RWPE2 (cell line): Measurements from ENCODE around the gene KATNAL2.

ENCODE experiments used
- ATAC-seq: fragments of 200-7000 bp; cut with Tn5 transposase; 3 replicates; pipeline ENCODE4 v1.9.1; 2021; ENCODE audit warnings: low read depth
- DNase-seq: peaks from one replicate; pipeline ENCODE4 v3.0.0-alpha.2; 2020; ENCODE audit warnings: low spot score
- H3K27ac ChIP-seq: fragments of 450-650 bp; 2 replicates; pipeline ENCODE4 v1.5.1; 2017; ENCODE audit warnings: mild to moderate bottlenecking; ENCODE audit not compliant: poor library complexity, severe bottlenecking
- H3K27me3 ChIP-seq: fragments of 250-450 bp; sonication (Bioruptor Pico); 2 replicates; pipeline ENCODE4 v1.5.1; 2021; ENCODE audit warnings: mild to moderate bottlenecking, moderate library complexity; ENCODE audit not compliant: insufficient read depth, poor library complexity, severe bottlenecking
- H3K36me3 ChIP-seq: fragments of 250-450 bp; sonication (Bioruptor Pico); 2 replicates; pipeline ENCODE4 v1.5.1; 2020; ENCODE audit warnings: low read depth, mild to moderate bottlenecking, moderate library complexity
- H3K4me1 ChIP-seq: fragments of 250-450 bp; sonication (Bioruptor Pico); 2 replicates; pipeline ENCODE4 v1.5.1; 2021; ENCODE audit warnings: mild to moderate bottlenecking, moderate library complexity; ENCODE audit not compliant: insufficient read depth, poor library complexity, severe bottlenecking
- H3K4me3 ChIP-seq: fragments of 250-450 bp; sonication (Bioruptor Pico); 2 replicates; pipeline ENCODE4 v1.5.1; 2021; ENCODE audit warnings: mild to moderate bottlenecking, moderate library complexity; ENCODE audit not compliant: severe bottlenecking
- H3K9me3 ChIP-seq: fragments of 250-450 bp; sonication (Bioruptor Pico); 2 replicates; pipeline ENCODE4 v1.5.1; 2021; ENCODE audit warnings: mild to moderate bottlenecking, moderate library complexity; ENCODE audit not compliant: severe bottlenecking
- TF ChIP-seq, protein P1 (sequence below): fragments of 450-650 bp; IDR thresholded peaks from one replicate; pipeline ENCODE4 v1.5.1; 2017; ENCODE audit warnings: mild to moderate bottlenecking, moderate library complexity; ENCODE audit not compliant: poor library complexity, severe bottlenecking

The KATNAL2 gene

DNA sequence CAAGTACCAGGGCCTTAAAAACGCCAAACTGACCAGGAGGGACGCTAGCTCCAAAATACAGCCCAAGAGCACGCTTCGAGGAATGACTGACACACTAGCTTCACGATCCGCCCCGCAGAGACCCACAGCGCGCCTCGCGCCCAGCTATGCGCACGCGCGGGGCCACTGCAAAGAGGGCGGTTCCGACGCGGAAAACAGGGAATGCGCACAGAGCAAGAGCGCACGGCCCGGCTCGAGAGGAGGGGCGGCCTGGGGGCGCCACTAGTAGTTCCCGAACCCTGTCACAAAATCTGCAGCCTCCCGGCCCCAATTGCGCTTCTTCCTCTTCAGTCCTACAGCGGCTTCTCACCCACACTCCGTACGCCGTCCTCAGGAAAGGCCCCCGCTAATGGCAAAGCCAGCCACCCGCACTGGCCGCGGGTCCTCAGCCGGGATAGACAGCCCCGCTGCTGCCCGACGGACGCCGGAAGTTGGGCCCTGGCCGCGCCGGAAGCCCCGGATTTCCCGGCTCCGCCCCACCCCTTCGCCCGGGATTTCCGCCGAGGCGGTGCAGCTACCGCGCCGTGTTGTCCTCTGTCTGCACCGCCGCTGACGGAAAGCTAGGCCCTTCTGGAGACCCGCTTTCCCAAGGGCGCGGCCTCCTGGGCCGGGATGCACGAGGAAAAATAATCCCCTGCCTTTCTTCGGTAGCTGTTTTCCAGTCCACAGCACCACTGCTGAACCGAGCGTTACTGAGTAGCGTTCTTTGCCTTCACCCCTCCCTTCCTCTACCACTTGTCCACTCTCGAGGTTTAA, 232.8 kb downstream of the KATNAL2 start, which contains the start of gene HDHD2:
Gene HDHD2, minus strand, starts transcription at position 472 of the 795 bp plus-strand sequence. CDS start 14,061 bp downstream, outside the sequence.
- Histone ChIP-seq H3K4me3 (peak within 1 kb of the TSS; percentile 56), H3K36me3 (peaks cover 4% of the 10 kb centered on the region), H3K27me3 (no peaks in the 10 kb centered on the region), H3K4me1 (peaks cover 4% of the 10 kb centered on the region), H3K9me3 (no peaks in the 10 kb centered on the region), H3K27ac (peak within 1 kb of the TSS; percentile 55)
- DNase-seq (peak; percentile 77), ATAC-seq (peak; percentile 92)
- TF ChIP-seq, protein P1, sequence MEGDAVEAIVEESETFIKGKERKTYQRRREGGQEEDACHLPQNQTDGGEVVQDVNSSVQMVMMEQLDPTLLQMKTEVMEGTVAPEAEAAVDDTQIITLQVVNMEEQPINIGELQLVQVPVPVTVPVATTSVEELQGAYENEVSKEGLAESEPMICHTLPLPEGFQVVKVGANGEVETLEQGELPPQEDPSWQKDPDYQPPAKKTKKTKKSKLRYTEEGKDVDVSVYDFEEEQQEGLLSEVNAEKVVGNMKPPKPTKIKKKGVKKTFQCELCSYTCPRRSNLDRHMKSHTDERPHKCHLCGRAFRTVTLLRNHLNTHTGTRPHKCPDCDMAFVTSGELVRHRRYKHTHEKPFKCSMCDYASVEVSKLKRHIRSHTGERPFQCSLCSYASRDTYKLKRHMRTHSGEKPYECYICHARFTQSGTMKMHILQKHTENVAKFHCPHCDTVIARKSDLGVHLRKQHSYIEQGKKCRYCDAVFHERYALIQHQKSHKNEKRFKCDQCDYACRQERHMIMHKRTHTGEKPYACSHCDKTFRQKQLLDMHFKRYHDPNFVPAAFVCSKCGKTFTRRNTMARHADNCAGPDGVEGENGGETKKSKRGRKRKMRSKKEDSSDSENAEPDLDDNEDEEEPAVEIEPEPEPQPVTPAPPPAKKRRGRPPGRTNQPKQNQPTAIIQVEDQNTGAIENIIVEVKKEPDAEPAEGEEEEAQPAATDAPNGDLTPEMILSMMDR = no peak

DNA sequence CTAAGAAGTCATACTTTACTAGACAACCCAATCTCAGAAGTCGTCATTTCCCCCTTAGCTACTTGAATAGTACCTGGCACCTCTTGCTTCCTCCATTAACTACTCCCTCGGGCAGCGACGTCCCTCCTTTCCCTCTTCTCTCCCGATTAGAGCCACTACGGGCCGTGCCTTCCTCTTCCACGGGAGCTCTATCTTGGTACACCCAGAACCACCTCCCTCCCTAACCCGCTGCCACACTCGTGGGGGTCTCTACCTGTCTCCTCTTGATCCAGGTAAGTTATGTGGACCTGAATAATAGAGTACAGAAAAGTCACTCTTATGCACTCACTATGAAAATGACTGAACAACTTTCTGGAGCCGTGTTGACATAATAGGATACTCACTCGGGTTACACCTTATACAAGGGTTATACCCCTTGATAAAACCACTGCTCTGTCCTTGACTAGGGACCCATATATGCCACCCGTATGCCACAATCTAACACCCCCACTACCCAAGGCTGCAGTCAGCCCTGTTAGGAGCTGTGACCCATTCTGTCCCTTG, 233.5 kb downstream of the KATNAL2 start:
- Histone ChIP-seq H3K9me3 (no peaks in the 10 kb centered on the region), H3K4me3 (peak overlapping the region; percentile 56), H3K36me3 (peaks cover 11% of the 10 kb centered on the region), H3K4me1 (peaks cover 4% of the 10 kb centered on the region), H3K27ac (peak overlapping the region; percentile 55), H3K27me3 (no peaks in the 10 kb centered on the region)
- TF ChIP-seq, protein P1 = no peak
- ATAC-seq (peak; percentile 37), DNase-seq (no peak)

DNA sequence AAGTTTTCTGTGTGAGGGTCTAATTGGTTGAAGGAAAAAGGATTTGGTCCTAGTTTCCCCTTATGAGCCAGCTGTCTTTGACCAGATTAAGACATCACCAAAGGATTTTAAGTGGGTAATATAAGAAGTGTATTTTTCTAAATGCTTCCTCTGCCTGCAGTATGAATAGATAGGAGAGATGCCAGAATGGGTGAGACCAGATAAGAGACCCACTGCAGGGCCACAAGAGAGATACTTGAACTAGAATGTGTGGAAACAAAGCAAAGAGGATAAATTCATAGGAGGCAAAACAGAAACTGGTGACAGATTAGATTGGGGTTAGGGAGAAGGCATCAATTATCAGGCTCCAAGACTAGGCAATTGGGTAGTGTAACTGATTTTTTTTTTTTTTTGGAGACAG, 234.0 kb downstream of the KATNAL2 start:
- Histone ChIP-seq H3K4me1 (peaks cover 4% of the 10 kb centered on the region), H3K4me3 (peak overlapping the region; percentile 56), H3K27ac (no peak overlapping the region), H3K27me3 (no peaks in the 10 kb centered on the region), H3K9me3 (no peaks in the 10 kb centered on the region), H3K36me3 (peaks cover 14% of the 10 kb centered on the region)
- TF ChIP-seq, protein P1 = no peak
- no peak for ATAC-seq
- DNase-seq = no peak
